ENCODE results near the gene CABP2.

GRCh38 chr11:67470337-67471002 lies 52.8 kb downstream of the CABP2 start:
- TF ChIP-seq CTCF (IDR thresholded peaks at IDR 0.05; ENCODE audit: borderline replicate concordance, extremely low read depth, low read length, poor library complexity, severe bottlenecking) (no peak), EZH2 (IDR thresholded peaks at IDR 0.05; ENCODE audit: borderline replicate concordance, low read depth, low read length, severe bottlenecking) (no peak)

Measured in DND-41 (cell line).